ENCODE results near the gene EIF6.

The EIF6 gene

GRCh38 chr20:35312318-35312717, 27.7 kb upstream of the EIF6 start:
- no peak for FAIRE-seq

- FAIRE-seq: no peak
Measured at GRCh38 chr20:35311822-35312221, 27.2 kb upstream of the EIF6 start.

- FAIRE-seq: no peak
Measured at GRCh38 chr20:35311409-35311808, 26.8 kb upstream of the EIF6 start.

- FAIRE-seq: no peak
Measured at GRCh38 chr20:35307666-35308653, 23.4 kb upstream of the EIF6 start.

GRCh38 chr20:35306931-35307517, 22.5 kb upstream of the EIF6 start:
- FAIRE-seq: no peak

GRCh38 chr20:35305682-35306556, 21.3 kb upstream of the EIF6 start:
- no peak for FAIRE-seq

GRCh38 chr20:35304956-35305355, 20.4 kb upstream of the EIF6 start:
- no peak for FAIRE-seq

GRCh38 chr20:35303735-35304491, 19.3 kb upstream of the EIF6 start:
- no peak for FAIRE-seq

- no peak for FAIRE-seq
Measured at GRCh38 chr20:35303382-35303734, 18.8 kb upstream of the EIF6 start.

- no peak for FAIRE-seq
Measured at GRCh38 chr20:35302421-35303335, 18.1 kb upstream of the EIF6 start.

GRCh38 chr20:35301426-35301825, 16.9 kb upstream of the EIF6 start:
- no peak for FAIRE-seq

- FAIRE-seq: no peak
Measured at GRCh38 chr20:35300469-35301262, 16.1 kb upstream of the EIF6 start.

- no peak for FAIRE-seq
Measured at GRCh38 chr20:35299780-35300179, 15.2 kb upstream of the EIF6 start.

- no peak for FAIRE-seq
Measured at GRCh38 chr20:35298264-35298663, 13.7 kb upstream of the EIF6 start.

GRCh38 chr20:35297740-35298139, 13.2 kb upstream of the EIF6 start:
- no peak for FAIRE-seq

GRCh38 chr20:35297155-35297554, 12.6 kb upstream of the EIF6 start:
- no peak for FAIRE-seq

GRCh38 chr20:35296101-35296554, 11.6 kb upstream of the EIF6 start:
- FAIRE-seq: no peak

- FAIRE-seq: no peak
Measured at GRCh38 chr20:35295674-35296073, 11.1 kb upstream of the EIF6 start.

GRCh38 chr20:35295058-35295457, 10.5 kb upstream of the EIF6 start:
- FAIRE-seq: no peak

- no peak for FAIRE-seq
Measured at GRCh38 chr20:35294293-35294685, 9.7 kb upstream of the EIF6 start.

All from TTC549 (cell line).